Measurements from ENCODE around the gene LBHD2. TPM values are rescaled to one million over a fixed set of nuclear protein-coding genes. Genes with fewer than 3 reads are reported as not detected.

Gene LBHD2
- total and polyA plus RNA-seq, 2 of the 8 experiments (the other 6 are each of a cell fraction or from before 2014, with no cell fraction given), result not detected

GRCh38 chr14:103105580-103106150, 21.7 kb downstream of the LBHD2 start:
- peaks cover 7 to 45% (median 34%) of the 10 kb centered on the region in 4 experiments for H3K27me3 ChIP-seq (replicated peaks in 1 of 4; ENCODE audit: control insufficient read depth in 3 of 4, extremely low read depth in 1 of 4, insufficient read depth in 3 of 4, low read length in 3 of 4)
- WGBS, 2 experiments (ENCODE audit: extremely low coverage in 1 of 2, insufficient coverage in 1 of 2, insufficient read length in 1 of 2, insufficient replicate concordance in 2 of 2, low coverage in 1 of 2, low lambda C conversion rate in 2 of 2, missing lambda C conversion rate in 1 of 2), result 80% methylated on average over 9 of the region's 9 CpGs; no CpG with 5 or more reads in 1 of the 2 experiments
- FAIRE-seq, result no peak
- TF ChIP-seq NANOG (IDR thresholded peaks at IDR 0.05; ENCODE audit: insufficient read depth, low read depth, low read length, poor library complexity, severe bottlenecking) (no peak), GABPA (IDR thresholded peaks at IDR 0.05; ENCODE audit: borderline replicate concordance, insufficient read depth, low read length) (no peak), ASH2L (IDR thresholded peaks at IDR 0.05; ENCODE audit: low read length) (no peak), YY1 (IDR thresholded peaks at IDR 0.05; ENCODE audit: low read depth, low read length) (no peak), CBX8 (IDR thresholded peaks at IDR 0.05; ENCODE audit: borderline replicate concordance, low read depth, low read length) (no peak)

More at GRCh38 chr14:103105580-103106150, 21.7 kb downstream of the LBHD2 start:
- Histone ChIP-seq H3K4me2 (ENCODE audit: insufficient read depth in 1 of 2, low read depth in 2 of 2, low read length in 2 of 2) (no peak overlapping the region; a peak in 1 of 4 replicates), H2AFZ (ENCODE audit: low read length) (no peak overlapping the region), H3K18ac (ENCODE audit: extremely low read depth, low read length) (no peak overlapping the region), H3K23me2 (ENCODE audit: low read depth, low read length) (peaks cover 3% of the 10 kb centered on the region; the same call in 1 of the 2 replicates), H3K79me1 (ENCODE audit: low read depth, low read length) (no peaks in the 10 kb centered on the region), H2BK120ac (replicated peaks; ENCODE audit: low read depth, low read length) (no peak overlapping the region), H2BK20ac (ENCODE audit: low read length) (peak overlapping the region; percentile 53; the same call in 1 of the 2 replicates), H2BK12ac (ENCODE audit: low read depth, low read length) (peak overlapping the region; percentile 91; the same call in 1 of the 2 replicates), H2BK15ac (ENCODE audit: low read length) (peak overlapping the region; percentile 90), H4K91ac (replicated peaks; ENCODE audit: insufficient read length, low read length) (peak overlapping the region; percentile 95), H3K56ac (replicated peaks; ENCODE audit: insufficient read length, low read depth, low read length) (no peak overlapping the region), H3K23ac (ENCODE audit: insufficient read length) (no peak overlapping the region), H2BK5ac (ENCODE audit: low read depth, low read length) (peak overlapping the region; percentile 81; the same call in 1 of the 2 replicates), H2AK5ac (ENCODE audit: low read depth, low read length) (peak overlapping the region; percentile 65; the same call in 1 of the 2 replicates), H3K36me3 (ENCODE audit: control insufficient read depth in 2 of 4, insufficient read depth in 4 of 4, low read length in 3 of 4) (no peaks in the 10 kb centered on the region), H4K8ac (ENCODE audit: extremely low read depth, insufficient read depth, low read length) (no peak overlapping the region; the same call in 1 of the 2 replicates), H3K9ac (replicated peaks in 1 of 4; ENCODE audit: extremely low read depth in 1 of 4, low read depth in 3 of 4, low read length in 3 of 4) (no peak overlapping the region), H3K4me3 (ENCODE audit: extremely low read depth in 1 of 4, insufficient read depth in 2 of 4, low read depth in 3 of 4, low read length in 4 of 4) (no peak overlapping the region), H3K4ac (replicated peaks; ENCODE audit: insufficient read length, low read depth, low read length) (no peak overlapping the region), H3K9me3 (ENCODE audit: insufficient read depth in 2 of 2, low read depth in 1 of 2, low read length in 1 of 2) (no peaks in the 10 kb centered on the region), H4K20me1 (replicated peaks in 1 of 2; ENCODE audit: control insufficient read depth in 1 of 2, insufficient read depth in 2 of 2, low read length in 2 of 2) (peaks cover 0 to 3% of the 10 kb centered on the region in 2 experiments), H3K27ac (ENCODE audit: low read depth, low read length) (no peak overlapping the region), H3K4me1 (replicated peaks in 1 of 4; ENCODE audit: control insufficient read depth in 3 of 4, insufficient read depth in 4 of 4, low read length in 3 of 4) (peaks cover 10 to 31% (median 25%) of the 10 kb centered on the region in 4 experiments), H3K14ac (ENCODE audit: insufficient read length) (no peak overlapping the region), H3K79me2 (ENCODE audit: control insufficient read depth in 1 of 2, insufficient read depth in 2 of 2, low read length in 2 of 2) (no peaks in the 10 kb centered on the region), H4K5ac (ENCODE audit: insufficient read length, low read depth, low read length) (no peak overlapping the region)
- ChIA-PET CTCF (ENCODE audit: partially characterized antibody) (interaction anchor here (0.6 to 10.4 kb wide), 58 partner anchors 9 to 723 kb away, joined by 3 to 276 read pairs (median 6); partner anchors contain the start of genes EXOC3L4, LBHD2 and TNFAIP2), POLR2A (ENCODE audit: partially characterized antibody) (interaction anchor here (0.6 to 2.5 kb wide), 8 partner anchors 12 to 404 kb away, joined by 3 to 14 read pairs (median 4); partner anchors contain the start of gene EIF5)
- DNase-seq (ENCODE audit: low read depth in 1 of 2, low spot score in 2 of 2), result no peak
